Transverse colon (tissue), 4 donors: ENCODE data around the gene POLQ. TPM values are rescaled to one million over a fixed set of nuclear protein-coding genes. Genes with fewer than 3 reads are reported as not detected.

Source experiments
- DNase-seq: peaks from one replicate; pipeline ENCODE4 v3.0.0-alpha.2; 2019
- H3K27ac ChIP-seq, 4 donors: fragments of 200-600 bp; sonication (generic); 2 replicates each; pipeline ENCODE4 v1.5.1; 2016 to 2018; ENCODE audit warnings: inconsistent platforms in 4 of 4
- H3K27me3 ChIP-seq: fragments of 200-600 bp; sonication (generic); 2 replicates; pipeline ENCODE4 v1.5.1; 2017; ENCODE audit warnings: inconsistent platforms
- H3K36me3 ChIP-seq, 4 donors: fragments of 200-600 bp; sonication (generic); 2 replicates each; pipeline ENCODE4 v1.5.1; 2017 to 2019; ENCODE audit warnings: inconsistent platforms in 4 of 4
- H3K4me1 ChIP-seq, 4 donors: fragments of 200-600 bp; sonication (generic); 2 replicates each; pipeline ENCODE4 v1.5.1; 2017 to 2020; ENCODE audit warnings: inconsistent platforms in 4 of 4
- H3K4me3 ChIP-seq, 4 donors: fragments of 200-600 bp; sonication (generic); 1 replicate in 1 of 4; 2 replicates in 3 of 4; pipeline versions ENCODE4 v1.5.1 to v1.6.1; 2017 to 2019; ENCODE audit warnings: inconsistent platforms in 4 of 4
- H3K9me3 ChIP-seq, 2 donors: fragments of 200-600 bp; sonication (generic); 2 replicates each; pipeline ENCODE4 v1.5.1; 2017 to 2019; ENCODE audit warnings: inconsistent platforms in 2 of 2
- EP300 ChIP-seq: sonication (generic); formaldehyde crosslinking; IDR thresholded peaks from one replicate; pipeline ENCODE4 v1.6.1; 2017; ENCODE audit warnings: antibody characterized with exemption, low read depth
- POLR2A ChIP-seq: fragments of 450-650 bp; IDR thresholded peaks from one replicate; pipeline ENCODE4 v1.6.1; 2016; ENCODE audit warnings: antibody characterized with exemption, mild to moderate bottlenecking, moderate library complexity
- POLR2AphosphoS5 ChIP-seq, 3 donors: sonication (generic); formaldehyde crosslinking; IDR thresholded peaks; one replicate each; pipeline ENCODE4 v1.6.1; 2016; ENCODE audit warnings: antibody characterized with exemption in 3 of 3
- WGBS, 2 donors: methylation state at CpG; one replicate each; pipeline ENCODE4 v1.1.5; 2018; ENCODE audit warnings: low coverage in 1 of 2; 5-methylcytosine and 5-hydroxymethylcytosine counted together
- in situ Hi-C, 4 donors: fragments of 200-750 bp; cut with MboI; loops; one replicate each; pipeline versions ENCODE4 v1.15.0 to v1.15.1; 2017; ENCODE audit warnings: low sequenced_read_pairs in 3 of 4, low pct_ligation_motif_present in 1 of 4, low pct_unique_long_range_greater_than_20kb in 1 of 4
- intact Hi-C: fragments of 100-400 bp; cut with DNase I; formaldehyde crosslinking; loops from one replicate; pipeline ENCODE4 v1.15.1; 2023; ENCODE audit warnings: low total_unique reads
- total RNA-seq, 4 donors: library from RNA; depleted of rRNA; stranded (reverse); fragments of >200 nt; gene quantifications; one replicate each; pipeline ENCODE4 v1.1.0, GENCODE V29; 2016
- TF ChIP-seq, protein P1 (sequence below), 5 experiments: fragments of 200-600 bp in 3 of 5; fragments of 450-650 bp in 2 of 5; sonication (generic) in 3 of 5; IDR thresholded peaks; 1 replicate in 2 of 5; 2 replicates in 3 of 5; pipeline ENCODE4 v1.5.1; 2016 to 2017; ENCODE audit warnings: antibody characterized with exemption in 5 of 5, inconsistent platforms in 3 of 5, mild to moderate bottlenecking in 2 of 5, moderate library complexity in 1 of 5

Gene POLQ
- total RNA-seq, 4 donors from 2014 or later, result under 0.01 to 25.1 (median 0.94) TPM

DNA sequence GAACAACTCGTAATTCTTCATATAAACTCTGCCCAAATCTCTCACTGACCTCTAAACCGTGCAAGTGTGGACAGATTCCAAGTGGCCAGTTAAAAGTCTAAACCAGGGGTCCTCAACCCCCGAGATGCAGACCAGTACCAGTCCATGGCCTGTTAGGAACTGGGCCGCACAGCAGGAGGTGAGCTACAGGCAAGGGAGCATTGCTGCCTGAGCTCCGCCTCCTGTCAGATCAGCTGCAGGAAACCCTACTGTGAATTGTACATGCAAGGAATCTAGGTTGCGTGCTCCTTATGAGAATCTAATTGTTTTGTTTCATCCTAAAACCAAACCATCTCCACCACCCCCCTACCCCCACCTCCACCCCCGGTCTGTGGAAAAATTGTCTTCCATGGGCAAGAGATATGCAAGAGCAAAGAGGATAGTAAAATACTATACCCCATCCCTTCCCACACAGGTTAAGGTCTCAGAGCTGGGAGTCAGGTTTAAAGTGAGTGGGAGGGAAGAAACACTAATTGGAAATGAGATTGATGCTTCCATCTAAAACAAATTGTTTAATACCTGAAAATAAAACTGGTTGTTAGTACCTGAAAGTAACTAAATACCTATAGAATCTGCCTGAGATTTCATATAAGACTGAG is 54.0 kb downstream of the POLQ start:
- Histone ChIP-seq H3K36me3 (no peaks in the 10 kb centered on the region), H3K4me1 (no peaks in the 10 kb centered on the region), H3K27ac (no peak overlapping the region), H3K9me3 (no peaks in the 10 kb centered on the region), H3K4me3 (no peak overlapping the region), H3K27me3 (no peaks in the 10 kb centered on the region)
- no peak for DNase-seq
- WGBS, 2 donors, result 90 to 100% methylated on average over 1 to 7 of the region's 7 CpGs
- intact Hi-C loops (no loop called here), in situ Hi-C loops (no loop called here)
- TF ChIP-seq, protein P1, sequence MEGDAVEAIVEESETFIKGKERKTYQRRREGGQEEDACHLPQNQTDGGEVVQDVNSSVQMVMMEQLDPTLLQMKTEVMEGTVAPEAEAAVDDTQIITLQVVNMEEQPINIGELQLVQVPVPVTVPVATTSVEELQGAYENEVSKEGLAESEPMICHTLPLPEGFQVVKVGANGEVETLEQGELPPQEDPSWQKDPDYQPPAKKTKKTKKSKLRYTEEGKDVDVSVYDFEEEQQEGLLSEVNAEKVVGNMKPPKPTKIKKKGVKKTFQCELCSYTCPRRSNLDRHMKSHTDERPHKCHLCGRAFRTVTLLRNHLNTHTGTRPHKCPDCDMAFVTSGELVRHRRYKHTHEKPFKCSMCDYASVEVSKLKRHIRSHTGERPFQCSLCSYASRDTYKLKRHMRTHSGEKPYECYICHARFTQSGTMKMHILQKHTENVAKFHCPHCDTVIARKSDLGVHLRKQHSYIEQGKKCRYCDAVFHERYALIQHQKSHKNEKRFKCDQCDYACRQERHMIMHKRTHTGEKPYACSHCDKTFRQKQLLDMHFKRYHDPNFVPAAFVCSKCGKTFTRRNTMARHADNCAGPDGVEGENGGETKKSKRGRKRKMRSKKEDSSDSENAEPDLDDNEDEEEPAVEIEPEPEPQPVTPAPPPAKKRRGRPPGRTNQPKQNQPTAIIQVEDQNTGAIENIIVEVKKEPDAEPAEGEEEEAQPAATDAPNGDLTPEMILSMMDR (IDR thresholded peaks at IDR 0.05), result no peak
- TF ChIP-seq EP300 (no peak), POLR2AphosphoS5 (IDR thresholded peaks at IDR 0.05) (no peak), POLR2A (no peak)

DNA sequence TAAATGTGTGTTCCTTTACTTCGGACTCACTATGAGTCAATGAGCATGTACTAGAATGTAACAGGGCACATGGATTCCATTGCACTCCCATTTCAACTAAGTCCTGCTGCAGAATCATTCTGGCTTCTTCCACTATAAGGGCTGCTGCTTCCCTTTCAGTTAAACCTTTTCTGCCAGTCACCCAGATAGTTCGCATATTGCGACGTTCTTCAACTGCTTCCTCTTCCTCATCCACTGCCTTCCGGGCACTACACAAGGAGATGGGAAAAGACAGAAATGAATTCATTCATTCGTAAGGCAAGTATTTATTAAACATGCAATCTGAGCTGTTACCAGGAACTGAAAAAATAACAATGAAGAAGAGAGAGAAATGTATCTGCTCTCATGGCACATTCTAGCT is 55.6 kb downstream of the POLQ start:
- WGBS, 2 donors, result 98% methylated on average over 6 of the region's 6 CpGs
- in situ Hi-C loops (no loop called here), intact Hi-C loops (no loop called here)
- H3K4me1 ChIP-seq, result no peaks in the 10 kb centered on the region
- H3K27me3 ChIP-seq, result no peaks in the 10 kb centered on the region
- no peaks in the 10 kb centered on the region for H3K36me3 ChIP-seq
- DNase-seq, result no peak
- TF ChIP-seq, protein P1 (IDR thresholded peaks at IDR 0.05), result no peak
- TF ChIP-seq POLR2AphosphoS5 (IDR thresholded peaks at IDR 0.05) (no peak), EP300 (no peak), POLR2A (no peak)
- no peak overlapping the region for H3K4me3 ChIP-seq
- no peak overlapping the region for H3K27ac ChIP-seq
- H3K9me3 ChIP-seq, result no peaks in the 10 kb centered on the region

DNA sequence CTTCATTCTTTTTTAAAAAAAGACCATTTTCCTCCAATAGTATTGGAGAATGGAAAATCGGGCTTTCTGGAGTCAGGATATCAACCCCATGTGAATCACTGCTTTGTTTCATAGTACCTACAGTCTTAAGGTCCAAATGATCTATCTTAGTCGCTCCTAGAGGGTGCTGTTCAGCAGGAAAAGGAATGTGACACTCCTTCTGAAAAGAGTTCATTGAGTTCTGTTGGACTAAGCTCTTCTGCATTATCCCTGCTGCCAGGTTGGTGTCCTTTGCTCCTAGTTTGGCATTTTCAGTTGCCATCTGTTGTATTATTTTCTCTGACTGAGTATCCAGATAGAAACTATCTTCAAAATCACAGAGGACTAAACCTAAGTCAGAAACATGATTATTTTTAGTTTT is 57.2 kb downstream of the POLQ start:
- Histone ChIP-seq H3K4me3 (no peak overlapping the region), H3K27me3 (no peaks in the 10 kb centered on the region), H3K4me1 (no peaks in the 10 kb centered on the region), H3K27ac (no peak overlapping the region), H3K9me3 (no peaks in the 10 kb centered on the region), H3K36me3 (no peaks in the 10 kb centered on the region)
- no peak for DNase-seq
- in situ Hi-C loops (no loop called here), intact Hi-C loops (no loop called here)
- TF ChIP-seq POLR2A (no peak), EP300 (no peak), POLR2AphosphoS5 (IDR thresholded peaks at IDR 0.05) (no peak)
- TF ChIP-seq, protein P1 (IDR thresholded peaks at IDR 0.05), result no peak
- WGBS, 2 donors, result 85 to 100% methylated on average over 1 to 2 of the region's 2 CpGs

DNA sequence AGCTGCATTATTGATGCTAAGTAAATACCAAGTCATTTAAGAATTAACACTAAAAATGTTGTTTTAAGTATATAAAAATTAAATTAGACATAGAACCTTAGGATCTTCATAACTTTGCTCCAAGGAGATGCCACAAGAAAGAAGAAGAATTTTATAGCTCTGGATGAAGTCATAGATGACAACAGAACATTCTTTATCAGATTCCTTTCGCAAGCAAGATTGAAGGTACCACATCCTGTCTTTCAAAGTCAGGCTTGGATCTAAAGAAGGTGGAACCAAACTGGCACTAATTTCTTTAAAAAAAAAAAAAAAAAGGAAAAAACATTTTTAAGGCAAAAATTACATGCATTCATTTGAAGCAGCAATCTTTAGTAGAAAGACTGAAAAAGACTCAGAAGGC is 62.5 kb downstream of the POLQ start:
- DNase-seq, result no peak
- TF ChIP-seq, protein P1 (IDR thresholded peaks at IDR 0.05), result no peak
- TF ChIP-seq EP300, result no peak
- TF ChIP-seq POLR2AphosphoS5 (IDR thresholded peaks at IDR 0.05), result no peak
- no peak for TF ChIP-seq POLR2A
- intact Hi-C loops (no loop called here), in situ Hi-C loops (no loop called here)
- no peaks in the 10 kb centered on the region for H3K36me3 ChIP-seq
- H3K9me3 ChIP-seq, result no peaks in the 10 kb centered on the region
- no peaks in the 10 kb centered on the region for H3K27me3 ChIP-seq
- H3K4me3 ChIP-seq, result no peak overlapping the region
- H3K27ac ChIP-seq, result no peak overlapping the region
- 97 to 100% methylated on average over 1 of the region's 1 CpG for WGBS, 2 donors
- no peaks in the 10 kb centered on the region for H3K4me1 ChIP-seq
